IPS-NIHi7 (cell line): ENCODE data around the gene CBFB.
"Not testable (repeated sequence)": the region's sequence is repeated elsewhere in the genome, so short reads cannot be mapped to it uniquely, and the experiment has no call there.

Experiments used
- DNase-seq: peaks from one replicate; pipeline ENCODE4 v3.0.0; 2012; ENCODE audit warnings: mixed read lengths; ENCODE audit errors: extremely low spot score

The CBFB gene

DNA sequence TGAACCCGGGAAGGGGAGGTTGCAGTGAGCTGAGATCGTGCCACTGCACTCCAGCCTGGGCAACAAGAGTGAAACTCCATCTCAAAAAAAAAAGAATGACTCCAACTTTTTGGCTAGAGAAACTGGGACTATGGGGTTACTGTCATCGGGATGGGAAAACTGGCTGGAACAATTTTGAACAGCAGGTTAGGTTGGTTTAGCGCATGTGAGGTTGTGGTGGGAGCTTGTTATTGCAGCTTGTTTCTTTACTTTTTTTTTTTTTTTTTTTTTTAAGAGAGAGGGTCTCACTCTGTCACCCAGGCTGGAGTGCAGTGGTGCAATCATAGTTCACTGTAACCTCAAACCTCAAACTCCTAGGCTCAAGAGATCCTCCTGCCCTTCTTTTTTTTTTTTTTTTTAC, 12.6 kb downstream of the CBFB start:
- DNase-seq = not testable (repeated sequence)

DNA sequence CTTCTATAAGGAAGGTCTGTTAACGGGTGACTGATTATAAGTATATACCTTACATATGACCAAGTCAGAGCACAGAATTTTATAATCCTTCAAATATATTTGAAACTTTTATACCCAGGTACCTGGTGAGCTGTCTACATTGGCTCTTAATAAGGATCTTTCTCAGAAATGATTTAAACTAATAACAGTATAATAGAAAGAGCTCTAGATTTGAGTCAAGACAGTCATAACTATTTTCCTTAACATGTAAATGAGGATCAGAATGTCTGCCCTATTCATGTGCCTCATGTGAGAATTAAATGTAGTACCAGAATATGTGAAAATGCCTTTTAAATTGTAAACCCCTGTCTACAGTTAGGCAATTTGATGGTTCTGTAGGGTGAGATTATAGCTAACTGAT, 14.5 kb downstream of the CBFB start:
- DNase-seq = no peak

DNA sequence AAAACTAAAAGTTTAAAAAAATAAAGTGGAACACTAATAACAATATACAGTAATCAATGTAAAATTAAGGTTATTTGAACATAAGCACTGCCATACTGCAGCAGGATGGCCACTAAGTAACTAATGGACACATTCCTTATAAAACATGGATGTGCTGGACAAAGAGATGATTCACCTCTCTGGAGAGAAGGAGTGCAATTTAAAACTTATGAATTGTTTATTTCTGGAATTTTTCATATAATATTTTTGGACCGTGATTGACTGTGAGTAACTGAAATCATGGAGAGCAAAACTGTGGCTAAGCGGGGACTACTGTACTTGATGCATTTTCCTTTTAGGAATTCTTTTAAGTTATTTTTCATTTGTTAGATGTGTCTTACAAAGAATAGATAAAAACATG, 21.8 kb downstream of the CBFB start:
- DNase-seq = no peak

DNA sequence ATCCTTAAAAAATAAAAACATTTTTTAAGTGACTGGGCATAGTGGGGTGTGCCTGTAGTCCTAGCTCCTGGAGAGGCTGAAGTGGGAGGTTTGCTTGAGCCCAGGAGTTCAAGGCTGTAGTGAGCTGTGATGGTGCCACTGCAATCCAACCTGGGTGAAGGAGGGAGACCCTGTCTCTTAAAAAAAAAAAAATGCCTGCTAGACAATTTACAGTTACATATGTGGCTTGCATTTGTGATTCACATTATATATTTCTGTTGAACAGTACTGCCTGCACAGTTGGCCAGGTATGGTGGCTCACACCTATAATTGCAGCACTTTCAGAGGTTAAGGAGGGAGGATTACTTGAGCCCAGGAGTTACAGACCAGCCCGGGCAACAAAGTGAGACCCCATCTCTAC, 23.4 kb downstream of the CBFB start:
- DNase-seq = no peak

DNA sequence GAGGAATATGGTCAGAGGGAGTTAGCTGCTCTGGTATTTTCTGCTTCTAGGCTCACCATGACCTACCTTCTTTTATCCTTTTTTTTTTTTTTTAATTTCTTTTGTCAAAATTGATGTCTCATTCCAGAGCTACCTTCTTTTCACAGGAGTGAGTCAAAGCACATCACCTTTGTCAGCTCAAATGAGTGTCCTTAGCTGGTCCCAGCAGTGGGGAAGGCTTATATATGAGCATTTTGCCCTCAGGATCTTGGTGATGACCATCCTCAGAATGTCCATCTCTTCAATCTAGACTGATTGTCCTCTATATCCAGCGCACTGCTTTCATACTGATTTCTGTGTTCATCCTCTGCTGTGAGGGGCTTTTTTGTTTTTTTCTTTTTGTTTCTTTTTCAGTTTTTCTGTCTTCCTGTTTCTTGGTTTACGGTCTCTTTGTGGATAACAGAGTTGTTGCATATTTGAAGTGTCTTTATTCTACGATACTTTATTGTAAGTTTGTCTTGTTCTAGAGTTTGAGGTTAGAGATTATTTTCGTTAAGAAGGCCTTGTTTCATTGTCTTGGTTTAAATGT, 24.9 kb downstream of the CBFB start:
- no peak for DNase-seq

DNA sequence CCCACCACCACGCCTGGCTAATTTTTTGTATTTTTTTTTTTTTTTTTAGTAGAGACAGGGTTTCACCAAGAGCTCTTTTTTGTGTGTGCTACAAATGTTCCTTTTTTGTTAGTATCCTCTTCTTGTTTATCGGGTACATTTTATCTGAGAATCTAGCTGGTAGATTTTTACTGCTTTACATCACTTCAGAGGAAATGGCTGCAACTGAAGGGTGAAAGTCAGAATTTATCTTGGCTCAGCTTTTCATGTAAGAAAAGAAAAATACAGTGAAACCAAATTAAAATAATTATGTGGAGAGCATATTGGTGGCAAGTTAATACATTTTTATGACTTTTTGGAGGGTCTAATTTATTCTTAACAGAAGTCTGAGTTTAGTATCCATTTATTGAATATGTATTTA, 26.0 kb downstream of the CBFB start:
- no peak for DNase-seq

DNA sequence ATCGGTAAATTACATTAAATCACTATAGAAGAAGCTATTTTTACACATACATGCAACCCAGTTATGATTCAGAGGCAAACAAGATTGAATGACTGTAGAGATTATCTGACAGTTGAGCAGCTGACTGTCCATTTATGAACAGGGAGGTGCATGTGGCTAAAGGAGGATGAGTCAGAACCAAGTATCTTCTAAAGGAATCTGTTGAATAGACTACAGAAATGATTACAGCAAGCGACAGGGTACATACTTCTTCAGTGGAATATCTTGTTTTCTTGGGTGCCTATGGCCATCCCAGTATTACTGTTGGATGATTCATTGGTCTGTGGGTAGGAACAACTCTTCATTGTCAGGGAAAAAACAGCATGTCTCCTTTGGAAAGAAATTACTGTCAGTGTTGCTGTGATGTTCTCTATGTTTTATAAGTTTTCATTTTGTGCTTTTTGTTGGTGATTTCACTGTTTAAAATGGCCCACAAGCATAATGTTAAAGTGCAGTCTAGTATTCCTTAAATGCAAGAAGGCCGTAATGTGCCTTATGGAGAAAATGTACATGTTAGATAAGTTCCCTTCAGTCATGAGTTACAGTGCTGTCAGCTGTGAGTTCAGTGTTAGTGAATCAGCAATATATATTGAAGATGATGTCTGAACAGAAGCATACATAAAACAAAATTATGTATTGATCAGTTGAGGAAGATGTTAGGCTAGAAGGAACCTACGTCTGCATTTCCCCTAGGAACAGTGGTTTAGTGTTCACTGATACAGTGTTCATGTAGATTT, 27.0 kb downstream of the CBFB start:
- DNase-seq = no peak

DNA sequence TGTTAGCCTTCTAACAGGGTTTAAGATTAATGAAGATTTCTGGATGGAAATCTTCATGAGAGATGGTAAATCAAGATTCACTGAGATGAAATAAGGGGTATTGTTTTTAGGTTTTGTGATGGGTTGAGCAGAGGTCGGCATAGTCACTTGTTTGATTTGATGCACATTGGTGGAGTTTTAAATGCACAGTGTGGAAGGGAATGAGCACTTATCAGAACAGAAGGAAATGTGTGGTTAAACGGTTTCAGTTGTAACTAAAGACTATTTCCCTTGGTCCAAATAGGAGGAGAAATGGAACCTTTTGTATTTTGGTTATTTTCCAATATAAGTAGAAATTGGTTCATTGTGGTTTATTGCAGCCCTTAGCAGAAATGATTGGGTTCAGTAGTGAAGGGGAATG, 34.1 kb downstream of the CBFB start:
- no peak for DNase-seq

GRCh38 chr16:67068212-67068753, 39.3 kb downstream of the CBFB start:
- DNase-seq = no peak

DNA sequence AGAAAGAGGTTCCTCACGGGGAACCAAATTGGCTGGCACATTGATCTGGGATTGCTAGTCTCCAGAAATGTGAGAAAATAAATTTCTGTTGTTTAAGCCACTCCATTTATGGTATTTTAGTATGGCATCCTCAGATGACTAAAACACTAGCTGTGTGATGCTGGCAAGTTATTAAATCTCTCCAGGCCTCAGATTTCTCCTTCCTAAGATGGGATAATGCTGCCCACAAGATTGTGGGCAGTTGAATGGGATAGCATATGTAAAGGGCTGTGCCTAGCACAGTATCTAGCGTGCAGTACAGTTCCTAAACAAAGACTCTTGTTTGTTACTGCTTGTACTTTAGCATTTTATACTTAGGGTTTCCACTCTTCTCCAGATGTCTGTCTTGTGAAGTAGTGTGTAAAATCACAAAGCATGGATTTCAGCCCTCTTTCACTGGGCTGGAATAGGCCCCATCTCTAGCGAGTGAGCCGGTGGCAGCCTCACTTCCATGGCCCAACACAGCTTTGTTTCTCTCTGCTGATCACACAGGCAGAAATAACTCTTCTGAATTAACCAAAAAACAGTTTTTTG, 42.6 kb downstream of the CBFB start:
- no peak for DNase-seq

DNA sequence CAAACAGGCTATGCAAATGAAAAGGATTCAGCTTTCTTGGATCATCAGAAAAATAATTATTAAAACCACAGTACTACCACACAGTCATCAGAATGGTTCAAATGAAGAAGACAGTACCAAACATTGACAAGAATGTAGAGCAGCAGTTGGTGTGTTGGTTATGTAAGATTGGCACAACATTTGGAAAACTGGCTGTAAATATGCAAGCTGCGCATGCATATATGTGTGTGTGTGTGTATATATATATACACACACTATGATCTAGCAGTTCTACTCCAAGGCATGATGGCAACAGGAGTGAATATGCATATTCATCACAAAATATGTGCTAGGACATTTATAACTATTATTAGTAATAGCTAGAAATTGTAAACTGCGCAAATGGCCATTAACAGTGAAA, 46.4 kb downstream of the CBFB start:
- no peak for DNase-seq

DNA sequence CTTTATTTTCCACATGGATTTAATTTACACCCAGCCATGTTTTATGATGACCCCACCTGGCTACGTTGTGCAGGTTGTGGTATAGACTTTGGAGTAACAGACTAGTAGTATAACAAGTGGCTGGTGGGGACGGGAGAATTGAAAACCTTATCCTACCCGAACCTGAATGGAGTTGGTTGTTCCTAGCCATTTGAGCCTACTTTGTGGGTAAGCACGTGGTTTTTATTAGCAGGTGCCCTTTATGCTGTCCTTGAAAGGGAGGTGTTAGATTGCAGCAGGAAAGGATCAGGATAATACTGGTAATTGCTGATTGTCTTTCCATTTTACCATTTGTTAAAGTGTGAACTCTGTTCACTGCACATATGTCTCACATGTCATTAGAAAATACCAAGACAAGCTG, 48.9 kb downstream of the CBFB start:
- no peak for DNase-seq

DNA sequence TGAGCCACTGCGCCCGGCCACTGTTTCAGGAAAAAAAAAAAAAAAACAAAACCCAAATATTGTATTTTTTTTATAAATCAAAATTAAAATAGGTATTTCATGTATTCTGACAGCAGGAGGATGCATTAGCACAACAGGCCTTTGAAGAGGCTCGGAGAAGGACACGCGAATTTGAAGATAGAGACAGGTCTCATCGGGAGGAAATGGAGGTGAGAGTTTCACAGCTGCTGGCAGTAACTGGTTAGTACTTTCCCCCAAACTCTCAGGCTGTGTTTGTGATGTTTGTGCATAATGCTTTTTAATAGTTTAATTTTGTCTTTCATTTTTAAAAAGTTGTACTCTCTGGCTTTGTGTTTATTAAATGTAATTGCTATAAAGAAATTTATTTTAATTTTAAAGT, 53.2 kb downstream of the CBFB start:
- DNase-seq = no peak

GRCh38 chr16:67082891-67083290, 53.9 kb downstream of the CBFB start:
- DNase-seq = no peak

DNA sequence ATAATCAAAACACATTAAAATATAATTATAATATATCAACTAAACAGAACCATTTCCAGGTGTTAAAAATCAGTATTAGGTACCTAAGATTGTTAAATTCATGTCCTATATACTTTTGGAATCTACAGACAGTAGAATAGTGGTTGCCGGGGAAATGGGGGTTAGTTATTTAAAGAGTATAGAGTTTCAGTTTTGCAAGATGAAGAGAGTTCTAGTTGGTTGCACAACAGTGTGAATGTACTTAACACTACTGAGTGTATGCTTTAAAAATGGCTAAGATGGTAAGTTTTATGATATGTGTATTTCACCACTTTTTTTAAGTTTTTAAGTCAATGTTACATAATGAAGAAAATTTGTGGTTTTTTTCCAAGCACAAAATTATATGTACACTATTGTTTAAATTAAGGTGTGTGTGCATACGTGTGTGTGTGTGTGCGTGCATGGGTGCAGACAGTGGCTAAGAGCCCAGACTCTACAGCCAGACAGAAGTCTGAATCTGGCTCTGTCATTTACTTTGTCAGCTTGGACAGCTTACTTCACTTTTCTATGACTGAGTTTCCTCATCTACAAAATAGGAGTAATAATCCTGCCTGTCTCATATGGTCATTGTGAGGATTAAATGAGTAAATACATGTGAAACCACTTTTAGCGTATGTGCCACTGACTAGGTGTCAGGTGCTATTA, 55.5 kb downstream of the CBFB start:
- DNase-seq = no peak

GRCh38 chr16:67086822-67087221, 57.9 kb downstream of the CBFB start:
- DNase-seq = no peak

DNA sequence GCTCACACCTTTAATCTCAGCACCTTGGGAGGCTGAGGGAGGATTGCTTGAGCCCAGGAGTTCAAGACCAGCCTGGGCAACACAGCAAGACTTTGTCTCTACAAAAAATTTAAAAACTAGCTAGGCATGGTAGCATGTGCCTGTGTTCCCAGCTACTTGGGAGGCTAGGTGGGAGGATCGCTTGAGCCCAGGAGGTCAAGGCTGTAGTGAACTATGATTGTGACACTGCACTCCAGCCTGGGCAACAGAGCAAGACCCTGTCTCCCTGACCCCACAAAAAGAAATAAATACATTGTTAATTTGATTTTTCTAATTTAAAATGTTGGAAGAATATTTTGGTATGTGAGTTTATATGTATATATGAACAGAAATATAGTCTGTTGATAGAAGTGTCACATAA, 58.3 kb downstream of the CBFB start:
- DNase-seq = no peak

GRCh38 chr16:67087803-67088202, 58.9 kb downstream of the CBFB start:
- DNase-seq = no peak

DNA sequence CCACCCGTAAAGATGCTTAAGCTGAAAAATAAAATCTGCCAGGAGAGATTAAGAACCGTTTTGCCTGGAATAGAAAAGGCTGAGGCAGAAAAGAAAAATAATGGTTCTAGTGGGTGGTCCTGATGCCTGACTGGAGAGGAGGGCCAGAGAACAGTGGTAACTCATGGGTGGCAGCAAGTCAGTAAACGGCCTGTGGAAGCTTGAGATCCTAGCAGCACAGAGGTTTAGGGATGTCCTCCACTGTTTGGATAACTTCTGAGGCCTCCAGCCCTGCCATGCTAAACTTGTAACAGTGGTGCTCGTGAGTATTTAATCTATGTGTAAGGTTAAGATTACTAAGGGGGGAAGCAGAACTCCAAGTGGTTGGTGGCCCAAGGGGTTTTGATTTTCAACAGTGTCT, 59.6 kb downstream of the CBFB start:
- DNase-seq = no peak

DNA sequence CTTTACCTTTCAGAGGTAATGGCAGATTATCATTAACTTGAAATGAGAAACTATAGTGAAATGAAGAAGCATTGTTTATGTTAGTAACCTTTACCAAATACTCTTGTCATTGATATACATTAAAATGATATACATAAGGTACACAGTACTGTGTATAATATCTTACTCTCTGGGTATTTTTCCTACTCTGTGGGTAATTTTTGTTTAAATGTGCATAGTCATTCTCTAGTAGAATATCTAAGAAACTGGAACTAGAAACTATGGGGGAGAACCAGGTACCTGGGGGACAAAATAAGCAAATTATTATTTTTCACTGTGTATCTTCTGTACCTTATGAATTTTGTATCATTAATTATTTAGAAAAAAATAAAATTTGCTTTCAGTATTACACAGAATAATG, 60.2 kb downstream of the CBFB start:
- DNase-seq = no peak

- no peak for DNase-seq
Observed at GRCh38 chr16:67091906-67092566, 63.1 kb downstream of the CBFB start.

GRCh38 chr16:67093098-67093726, 64.3 kb downstream of the CBFB start:
- no peak for DNase-seq
